ENCODE measurements around the gene RHOV. TPM values are rescaled to one million over a fixed set of nuclear protein-coding genes. Genes with fewer than 3 reads are reported as not detected.

RHOV gene
- total and polyA plus RNA-seq, 10 of the 15 experiments (the other 5 are each of a cell fraction or from before 2014, with no cell fraction given) = 0.24 to 39.3 (median 9.3) TPM

- TF ChIP-seq CTCF (IDR thresholded peaks at IDR 0.05 in 2 of 3, conservative IDR thresholded peaks at IDR 0.05 in 1 of 3; ENCODE audit: control insufficient read depth in 2 of 3, extremely low read depth in 1 of 3, insufficient read depth in 1 of 3, low read depth in 3 of 3, low read length in 3 of 3) (peak; percentile 44 to 63 (median 55); a peak in 5 of 6 replicates), PKNOX1 (IDR thresholded peaks at IDR 0.05) (0 out of 2 replicates have a peak, but pooled peaks have one; percentile 33), EED (IDR thresholded peaks at IDR 0.05; ENCODE audit: low read depth) (peak; percentile 39; the same call in 1 of the 2 replicates), SMARCA5 (IDR thresholded peaks at IDR 0.05) (peak; percentile 92), KDM1A (IDR thresholded peaks at IDR 0.05; ENCODE audit: borderline replicate concordance) (no peak), NR2F1 (conservative IDR thresholded peaks at IDR 0.05) (peak; percentile 66), PAX5 (IDR thresholded peaks at IDR 0.05; ENCODE audit: borderline replicate concordance, low read depth, low read length) (no peak; the same call in 1 of the 2 replicates), GATAD2B (conservative IDR thresholded peaks at IDR 0.05; ENCODE audit: low read depth) (peak; percentile 88), HDGF (IDR thresholded peaks at IDR 0.05) (0 out of 2 replicates have a peak, but pooled peaks have one; percentile 19), POLR2AphosphoS2 (IDR thresholded peaks at IDR 0.05; ENCODE audit: low read depth, low read length) (peak; percentile 91; the same call in 1 of the 2 replicates), POU2F2 (IDR thresholded peaks at IDR 0.05; ENCODE audit: borderline replicate concordance, low read depth, low read length) (peak; percentile 45; the same call in 1 of the 3 replicates), BHLHE40 (IDR thresholded peaks at IDR 0.05; ENCODE audit: borderline replicate concordance in 1 of 2, low read depth in 2 of 2, low read length in 1 of 2) (peak; percentile 23 to 77; a peak in 2 of 4 replicates), IKZF2 (IDR thresholded peaks at IDR 0.05) (peak; percentile 58 to 59; a peak in 3 of 4 replicates), LARP7 (IDR thresholded peaks at IDR 0.05) (peak; percentile 78; the same call in 1 of the 2 replicates), ZNF217 (IDR thresholded peaks at IDR 0.05) (peak; percentile 32; the same call in 1 of the 2 replicates), NKRF (conservative IDR thresholded peaks at IDR 0.05) (peak; percentile 77; the same call in 1 of the 2 replicates), CREM (IDR thresholded peaks at IDR 0.05; ENCODE audit: low read depth) (no peak), ZBED1 (IDR thresholded peaks at IDR 0.05; ENCODE audit: borderline replicate concordance) (no peak), RAD21 (IDR thresholded peaks at IDR 0.05; ENCODE audit: insufficient read depth, low read depth, low read length) (peak; percentile 32; the same call in 1 of the 2 replicates), EGR1 (IDR thresholded peaks at IDR 0.05; ENCODE audit: borderline replicate concordance in 1 of 2, low read depth in 2 of 2, low read length in 2 of 2) (peak in 1 of 2 experiments; percentile 88; a peak in 2 of 3 replicates)
Observed at GRCh38 chr15:40873694-40874561, at the start of gene RHOV (continued).
